Activated CD4-positive, alpha-beta T cell treated with anti-CD3 and anti-CD28 coated beads, Interleukin-2, amount 10 ng/mL, durations not matched to agents 24 days and 14 days (primary cell): Measurements from ENCODE around the gene LANCL2. TPM values are rescaled to one million over a fixed set of nuclear protein-coding genes. Genes with fewer than 3 reads are reported as not detected.

ENCODE experiments used
- DNase-seq: peaks from one replicate; pipeline ENCODE4 v3.0.0; 2022
- H3K27ac Mint-ChIP-seq: one replicate; pipeline ENCODE4 v1.8.0; 2022; ENCODE audit warnings: mild to moderate bottlenecking, mixed read lengths
- H3K27me3 Mint-ChIP-seq: one replicate; pipeline ENCODE4 v1.8.0; 2022; ENCODE audit warnings: mixed read lengths
- H3K36me3 Mint-ChIP-seq: one replicate; pipeline ENCODE4 v1.8.0; 2022; ENCODE audit warnings: low read depth, mild to moderate bottlenecking, mixed read lengths
- H3K4me1 Mint-ChIP-seq: one replicate; pipeline ENCODE4 v1.8.0; 2021; ENCODE audit warnings: mixed read lengths
- H3K4me3 Mint-ChIP-seq: one replicate; pipeline ENCODE4 v1.8.0; 2022; ENCODE audit warnings: mild to moderate bottlenecking, moderate library complexity, mixed read lengths
- H3K9me3 Mint-ChIP-seq: one replicate; pipeline ENCODE4 v1.8.0; 2021; ENCODE audit warnings: mixed read lengths
- intact Hi-C: fragments of 100-400 bp; cut with micrococcal nuclease; formaldehyde crosslinking; loops from one replicate; pipeline ENCODE4 v1.15.1; 2023
- total RNA-seq: library from RNA; stranded (reverse); gene quantifications from 2 replicates; pipeline ENCODE4 v1.2.3, GENCODE V29; 2022

LANCL2 gene, protein sequence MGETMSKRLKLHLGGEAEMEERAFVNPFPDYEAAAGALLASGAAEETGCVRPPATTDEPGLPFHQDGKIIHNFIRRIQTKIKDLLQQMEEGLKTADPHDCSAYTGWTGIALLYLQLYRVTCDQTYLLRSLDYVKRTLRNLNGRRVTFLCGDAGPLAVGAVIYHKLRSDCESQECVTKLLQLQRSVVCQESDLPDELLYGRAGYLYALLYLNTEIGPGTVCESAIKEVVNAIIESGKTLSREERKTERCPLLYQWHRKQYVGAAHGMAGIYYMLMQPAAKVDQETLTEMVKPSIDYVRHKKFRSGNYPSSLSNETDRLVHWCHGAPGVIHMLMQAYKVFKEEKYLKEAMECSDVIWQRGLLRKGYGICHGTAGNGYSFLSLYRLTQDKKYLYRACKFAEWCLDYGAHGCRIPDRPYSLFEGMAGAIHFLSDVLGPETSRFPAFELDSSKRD
- total RNA-seq: 10.9 and 12.2 TPM in 2 replicates

DNA sequence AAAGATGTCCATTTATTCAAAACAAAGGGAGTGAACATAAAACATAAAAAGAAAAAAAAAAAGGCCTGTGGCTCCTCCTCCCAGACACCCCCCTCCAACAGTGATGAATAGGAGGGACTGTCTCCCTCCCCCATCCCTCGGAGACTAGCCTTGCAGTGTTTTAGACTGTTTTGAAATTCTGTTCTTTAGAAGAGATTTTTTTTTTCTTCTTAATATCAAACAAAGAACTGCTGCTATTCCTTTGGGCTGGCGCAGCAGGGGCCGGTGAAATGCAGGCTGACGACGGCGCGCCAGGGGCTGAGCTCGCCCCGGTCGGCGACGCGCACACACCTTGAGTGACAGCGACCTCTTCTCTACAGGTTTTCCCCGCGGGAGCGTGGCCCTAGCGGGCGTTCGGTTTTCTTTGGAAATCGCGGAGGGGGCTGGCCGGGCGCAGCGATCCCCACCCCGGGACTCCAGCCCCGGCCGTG lies at the start of gene LANCL2:
Gene LANCL2 (plus strand): TSS at position 133 of the 470 bp plus-strand sequence. CDS start 689 bp downstream, outside the sequence.
- H3K27me3 Mint-ChIP-seq: peaks cover 1% of the 10 kb centered on the region
- no peaks in the 10 kb centered on the region for H3K9me3 Mint-ChIP-seq
- H3K27ac Mint-ChIP-seq: peak within 1 kb of the TSS; percentile 96
- no peak for DNase-seq
- H3K36me3 Mint-ChIP-seq: peaks cover 17% of the 10 kb centered on the region
- H3K4me3 Mint-ChIP-seq: peak within 1 kb of the TSS; percentile 96
- intact Hi-C loops: loop anchor here (1.0 kb wide), 3 partner anchors 50 to 606 kb away; partner anchors contain the start of gene SEC61G
- peaks cover 32% of the 10 kb centered on the region for H3K4me1 Mint-ChIP-seq

DNA sequence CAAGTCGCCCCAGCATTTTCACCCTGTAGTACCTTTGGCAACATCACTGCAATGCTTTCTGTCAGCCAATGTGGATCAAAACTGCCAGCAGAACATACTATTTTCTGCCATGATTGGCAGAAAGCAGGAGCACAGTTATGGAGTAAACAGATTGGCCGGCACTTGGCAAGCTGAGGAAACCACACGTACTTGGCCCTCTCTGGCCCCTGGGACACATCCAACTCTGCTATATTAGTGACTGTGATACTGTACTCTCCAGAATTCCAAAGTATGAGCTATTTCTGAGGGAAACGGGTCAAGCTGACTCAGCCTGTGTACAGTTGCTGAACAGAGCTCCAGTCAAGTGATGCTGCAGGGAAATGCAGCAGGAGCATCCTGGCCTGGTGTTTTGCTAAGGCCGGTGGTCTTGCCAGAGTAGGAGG lies 39.8 kb upstream of the LANCL2 start:
- Mint-ChIP-seq H3K4me1 (no peaks in the 10 kb centered on the region), H3K9me3 (no peaks in the 10 kb centered on the region), H3K27ac (no peak overlapping the region), H3K27me3 (peaks cover 11% of the 10 kb centered on the region), H3K4me3 (no peak overlapping the region), H3K36me3 (no peaks in the 10 kb centered on the region)
- DNase-seq: no peak
- intact Hi-C loops: no loop called here

DNA sequence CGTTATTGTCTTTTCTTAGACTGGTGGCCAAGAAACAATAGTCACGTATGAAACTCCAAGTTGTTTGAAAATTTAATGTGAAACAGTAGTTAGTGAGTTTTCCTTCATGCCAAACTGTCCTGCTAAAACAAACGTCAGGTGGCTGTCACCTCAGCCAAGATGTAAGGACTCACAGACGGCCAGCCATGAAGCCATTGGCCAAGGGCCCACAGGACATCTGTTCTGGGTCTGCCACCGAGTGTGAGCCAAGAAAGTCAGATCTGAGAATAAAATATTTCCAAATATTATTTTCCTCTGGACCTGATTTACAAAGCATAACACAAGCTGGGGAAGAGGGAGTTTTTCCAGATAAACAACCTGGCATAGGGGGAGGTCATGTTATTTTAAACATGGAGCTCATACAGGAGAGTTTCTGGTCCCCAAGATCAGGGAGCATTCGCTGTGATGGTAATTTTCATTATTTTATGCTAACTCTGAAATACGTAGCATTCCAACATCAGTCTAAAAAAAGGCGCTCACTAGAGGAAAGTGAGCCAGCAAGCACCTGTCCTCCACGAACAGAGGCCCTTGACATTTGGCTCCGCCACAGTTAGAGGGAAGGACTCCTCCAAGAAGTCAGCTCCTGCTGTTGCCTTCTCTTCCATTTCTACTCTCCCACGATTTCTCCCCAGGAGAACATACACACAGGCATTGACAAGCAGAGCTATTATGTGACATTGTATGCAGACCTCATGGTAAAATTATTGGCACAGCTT lies 38.9 kb upstream of the LANCL2 start:
- Mint-ChIP-seq H3K36me3 (no peaks in the 10 kb centered on the region), H3K27me3 (peaks cover 6% of the 10 kb centered on the region), H3K9me3 (no peaks in the 10 kb centered on the region), H3K4me3 (no peak overlapping the region), H3K27ac (no peak overlapping the region), H3K4me1 (no peaks in the 10 kb centered on the region)
- DNase-seq: no peak
- intact Hi-C loops: no loop called here

DNA sequence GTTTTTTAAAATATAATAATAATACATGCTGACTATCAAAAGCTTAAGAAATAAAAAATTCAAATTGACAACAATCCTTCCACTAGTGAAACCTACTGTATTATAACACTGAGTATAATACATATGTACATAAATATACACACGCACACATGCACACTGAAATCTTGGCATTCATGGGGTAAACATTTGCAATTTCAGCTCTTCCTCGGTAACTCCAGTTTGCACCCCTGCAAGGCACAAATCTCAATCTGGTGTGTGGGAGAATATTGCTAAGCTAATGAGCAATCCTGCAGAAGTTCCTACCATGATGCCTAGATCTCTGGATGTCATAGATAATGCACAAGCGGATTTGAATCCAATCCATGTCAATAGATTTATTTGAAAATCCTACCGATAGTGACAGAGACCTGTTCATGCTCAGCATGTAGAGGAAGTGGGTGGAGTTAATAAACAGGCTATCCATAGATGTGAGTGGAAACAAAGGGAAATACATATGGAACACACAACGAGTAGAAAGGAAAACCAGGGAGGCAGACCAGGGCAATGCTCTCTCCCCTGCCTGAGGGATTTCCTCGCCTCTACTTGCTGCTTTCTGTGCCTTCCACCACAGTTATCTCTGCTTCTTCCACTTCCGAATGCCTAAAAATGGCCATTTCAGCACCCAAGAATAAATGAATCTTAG lies 38.1 kb upstream of the LANCL2 start:
- H3K27me3 Mint-ChIP-seq: peaks cover 6% of the 10 kb centered on the region
- intact Hi-C loops: no loop called here
- no peaks in the 10 kb centered on the region for H3K9me3 Mint-ChIP-seq
- H3K27ac Mint-ChIP-seq: no peak overlapping the region
- no peaks in the 10 kb centered on the region for H3K4me1 Mint-ChIP-seq
- no peak overlapping the region for H3K4me3 Mint-ChIP-seq
- no peaks in the 10 kb centered on the region for H3K36me3 Mint-ChIP-seq
- no peak for DNase-seq

DNA sequence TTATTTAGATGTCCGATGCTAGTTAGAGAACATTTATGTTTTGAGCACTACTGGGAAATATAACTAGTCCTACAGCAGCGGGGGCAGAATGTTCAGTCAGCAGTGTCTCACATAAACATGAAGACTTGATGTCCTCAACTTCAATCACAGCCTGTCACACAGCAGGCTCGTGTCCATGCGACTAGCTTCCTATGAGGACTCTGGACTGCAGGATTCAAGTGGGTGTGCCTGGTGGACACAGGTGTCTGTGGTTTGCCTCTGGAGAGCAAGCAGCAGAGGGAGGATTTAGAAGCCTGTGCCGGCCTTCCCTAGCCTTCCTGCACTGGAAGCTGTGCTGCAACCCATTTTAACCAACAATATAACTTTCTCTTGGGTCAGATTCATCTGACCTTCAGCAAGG lies 30.0 kb upstream of the LANCL2 start:
- peaks cover 8% of the 10 kb centered on the region for H3K27me3 Mint-ChIP-seq
- no peaks in the 10 kb centered on the region for H3K36me3 Mint-ChIP-seq
- H3K4me1 Mint-ChIP-seq: no peaks in the 10 kb centered on the region
- H3K27ac Mint-ChIP-seq: no peak overlapping the region
- no peaks in the 10 kb centered on the region for H3K9me3 Mint-ChIP-seq
- H3K4me3 Mint-ChIP-seq: no peak overlapping the region
- intact Hi-C loops: no loop called here
- DNase-seq: no peak

DNA sequence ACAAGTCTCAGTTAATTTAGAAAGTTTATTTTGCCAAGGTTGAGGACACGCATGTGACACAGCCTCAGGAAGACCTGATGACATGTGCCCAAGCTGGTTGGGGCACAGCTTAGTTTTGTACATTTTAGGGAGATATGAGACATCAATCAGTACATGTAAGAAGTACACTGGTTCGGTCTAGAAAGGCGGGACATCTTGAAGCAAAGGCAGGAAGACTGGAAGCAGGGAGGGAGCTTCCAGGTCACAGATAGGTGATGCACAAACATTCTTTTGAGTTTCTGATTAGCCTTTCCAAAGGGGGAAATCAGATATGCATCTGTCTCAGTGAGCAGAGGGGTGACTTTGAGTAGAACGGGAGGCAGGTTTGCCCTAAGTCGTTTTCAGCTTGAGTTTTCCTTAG lies 29.4 kb upstream of the LANCL2 start:
- Mint-ChIP-seq H3K4me1 (no peaks in the 10 kb centered on the region), H3K36me3 (no peaks in the 10 kb centered on the region), H3K9me3 (no peaks in the 10 kb centered on the region), H3K27me3 (peaks cover 8% of the 10 kb centered on the region), H3K27ac (no peak overlapping the region), H3K4me3 (no peak overlapping the region)
- DNase-seq: no peak
- intact Hi-C loops: no loop called here

DNA sequence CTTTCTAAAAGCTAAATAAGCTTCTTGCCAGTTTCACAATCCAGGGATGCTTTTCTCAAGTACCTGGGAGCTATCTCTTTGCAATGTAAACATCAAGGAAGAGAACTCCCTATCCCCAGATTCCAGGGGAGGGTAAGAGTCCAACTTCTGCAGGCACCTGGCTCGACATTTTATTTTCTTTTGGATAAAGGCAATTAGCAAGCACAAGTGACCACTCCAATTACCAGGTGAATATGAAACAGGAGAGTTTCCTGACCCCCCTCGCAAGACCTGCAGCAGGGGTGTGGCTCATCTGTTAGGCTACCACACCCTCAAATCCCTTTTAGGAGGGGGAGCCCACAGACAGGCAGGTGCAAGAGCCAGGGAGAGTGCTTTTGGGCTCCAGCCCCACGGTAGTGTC lies 28.6 kb upstream of the LANCL2 start:
- Mint-ChIP-seq H3K4me3 (no peak overlapping the region), H3K27ac (no peak overlapping the region), H3K27me3 (peaks cover 8% of the 10 kb centered on the region), H3K9me3 (no peaks in the 10 kb centered on the region), H3K36me3 (no peaks in the 10 kb centered on the region), H3K4me1 (no peaks in the 10 kb centered on the region)
- intact Hi-C loops: no loop called here
- no peak for DNase-seq

DNA sequence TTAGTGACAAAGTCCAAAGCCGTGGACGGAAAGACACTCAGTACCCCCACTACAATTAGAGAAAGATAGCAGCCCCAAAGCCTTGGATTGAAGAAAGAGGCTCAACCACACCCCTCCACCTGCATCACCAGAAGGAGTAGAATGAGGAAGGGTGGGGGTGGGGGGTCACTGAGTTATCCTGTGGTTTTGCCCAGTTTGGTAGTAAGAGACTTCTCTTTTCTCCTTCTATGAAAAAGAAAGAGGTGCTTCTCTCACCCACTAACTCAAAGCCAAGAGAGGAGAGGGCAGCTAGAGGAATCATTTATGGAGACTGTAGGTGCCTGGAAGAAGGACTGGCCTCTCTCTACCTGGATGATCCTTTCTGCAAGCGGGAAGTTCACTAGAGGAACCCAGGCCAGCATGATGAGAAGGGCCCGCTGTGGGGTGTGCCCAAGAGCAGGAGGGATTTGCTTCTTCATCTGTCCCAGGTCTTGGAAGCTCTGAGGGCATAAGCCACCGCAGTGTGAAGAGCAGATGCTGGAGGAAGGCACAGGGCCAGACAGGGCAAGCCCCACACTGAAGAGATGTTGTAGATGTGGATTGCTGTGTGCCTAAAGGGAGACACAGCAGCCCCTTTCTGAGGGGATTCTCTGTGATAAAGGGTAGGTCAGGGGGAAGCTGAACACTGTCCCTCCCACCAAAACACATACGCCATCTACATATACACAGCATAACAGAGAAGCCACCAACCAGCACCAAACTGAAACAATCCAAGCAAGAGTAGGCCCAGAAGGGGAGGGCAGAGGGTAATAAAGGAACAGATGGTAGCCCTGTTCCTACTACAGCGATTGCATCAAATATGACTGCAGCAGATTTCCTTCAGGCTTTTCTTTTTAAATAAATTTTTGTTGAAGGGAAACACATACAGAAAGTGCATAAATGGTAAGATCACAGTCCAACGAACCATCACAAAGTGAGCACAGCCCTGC lies 25.8 kb upstream of the LANCL2 start:
- Mint-ChIP-seq H3K4me3 (no peak overlapping the region), H3K9me3 (no peaks in the 10 kb centered on the region), H3K27me3 (peaks cover 2% of the 10 kb centered on the region), H3K27ac (no peak overlapping the region), H3K4me1 (no peaks in the 10 kb centered on the region), H3K36me3 (no peaks in the 10 kb centered on the region)
- intact Hi-C loops: no loop called here
- no peak for DNase-seq

DNA sequence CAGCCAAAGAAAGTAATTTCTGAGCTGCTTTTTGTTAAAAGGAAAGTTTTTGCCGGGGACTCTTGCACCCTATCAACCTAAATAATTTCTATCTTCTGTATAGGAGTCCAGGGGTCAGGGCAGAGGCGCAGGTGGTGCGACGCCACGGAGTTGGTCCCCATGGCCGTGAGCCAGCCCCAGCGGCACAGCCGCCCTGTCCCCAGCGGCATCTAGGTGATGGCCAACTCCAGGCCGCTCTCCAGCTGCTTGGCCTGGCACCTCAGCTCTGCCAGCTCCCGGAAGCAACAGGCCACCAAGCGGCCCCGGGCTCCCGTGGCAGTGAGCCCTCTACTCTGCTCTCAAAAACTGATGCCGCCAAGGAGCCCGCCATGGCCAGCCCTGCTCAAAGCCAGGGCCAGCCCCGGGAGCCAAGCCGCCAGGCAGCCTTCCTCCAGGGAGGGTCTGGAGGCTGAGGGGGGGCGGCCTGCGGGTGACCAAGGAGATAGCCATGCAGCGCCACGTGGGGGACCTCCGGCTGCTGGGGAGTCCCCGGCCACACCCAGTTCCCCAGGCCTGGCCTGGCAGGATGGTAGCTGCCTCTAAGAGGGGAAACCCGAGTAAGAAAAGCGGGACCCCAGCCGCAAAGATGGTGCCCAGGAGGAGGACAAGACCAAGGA lies 22.8 kb upstream of the LANCL2 start:
- Mint-ChIP-seq H3K36me3 (no peaks in the 10 kb centered on the region), H3K27ac (no peak overlapping the region), H3K9me3 (no peaks in the 10 kb centered on the region), H3K4me1 (no peaks in the 10 kb centered on the region), H3K4me3 (no peak overlapping the region), H3K27me3 (peaks cover 5% of the 10 kb centered on the region)
- DNase-seq: no peak
- intact Hi-C loops: no loop called here

DNA sequence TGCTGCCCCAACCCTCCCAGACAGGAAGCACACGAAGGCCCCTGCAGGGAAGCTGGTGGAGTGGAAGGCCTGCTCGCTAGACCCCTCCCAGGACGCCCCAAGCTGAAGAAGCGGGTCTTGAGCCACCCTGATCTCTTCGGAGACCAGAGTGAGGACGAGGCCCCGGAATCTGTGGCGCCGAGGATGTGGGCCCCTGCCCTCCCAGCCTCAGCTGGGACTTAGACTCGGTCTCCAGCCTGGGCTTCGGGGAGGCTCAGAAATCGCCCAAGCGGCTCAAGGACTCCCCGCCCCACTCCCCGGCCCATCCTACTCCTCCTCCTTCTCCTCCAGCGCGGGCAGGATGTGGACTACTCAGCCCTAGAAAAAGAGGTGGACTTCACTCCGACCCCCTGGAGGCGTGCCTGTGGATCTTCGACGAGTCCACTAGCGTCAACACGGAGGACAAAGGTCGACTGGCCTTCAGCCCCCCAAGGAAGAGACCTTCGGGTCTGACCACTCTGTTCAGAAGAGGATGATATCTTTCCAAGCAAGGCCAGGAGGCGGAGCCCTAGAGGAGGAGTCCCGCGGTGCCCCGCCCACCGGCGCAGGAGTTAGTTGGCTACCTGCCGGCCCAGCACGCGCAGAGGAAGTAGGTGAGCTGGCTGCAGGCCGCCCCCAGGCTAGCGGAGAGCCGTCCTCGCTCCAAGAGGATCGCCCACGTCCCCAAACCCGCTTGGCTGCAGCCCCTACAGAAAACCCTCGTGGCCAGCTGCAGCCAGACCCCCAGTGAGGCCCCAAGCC lies 21.9 kb upstream of the LANCL2 start:
- intact Hi-C loops: no loop called here
- Mint-ChIP-seq H3K27me3 (peaks cover 5% of the 10 kb centered on the region), H3K27ac (no peak overlapping the region), H3K4me3 (no peak overlapping the region), H3K9me3 (no peaks in the 10 kb centered on the region), H3K36me3 (no peaks in the 10 kb centered on the region), H3K4me1 (no peaks in the 10 kb centered on the region)
- DNase-seq: no peak

DNA sequence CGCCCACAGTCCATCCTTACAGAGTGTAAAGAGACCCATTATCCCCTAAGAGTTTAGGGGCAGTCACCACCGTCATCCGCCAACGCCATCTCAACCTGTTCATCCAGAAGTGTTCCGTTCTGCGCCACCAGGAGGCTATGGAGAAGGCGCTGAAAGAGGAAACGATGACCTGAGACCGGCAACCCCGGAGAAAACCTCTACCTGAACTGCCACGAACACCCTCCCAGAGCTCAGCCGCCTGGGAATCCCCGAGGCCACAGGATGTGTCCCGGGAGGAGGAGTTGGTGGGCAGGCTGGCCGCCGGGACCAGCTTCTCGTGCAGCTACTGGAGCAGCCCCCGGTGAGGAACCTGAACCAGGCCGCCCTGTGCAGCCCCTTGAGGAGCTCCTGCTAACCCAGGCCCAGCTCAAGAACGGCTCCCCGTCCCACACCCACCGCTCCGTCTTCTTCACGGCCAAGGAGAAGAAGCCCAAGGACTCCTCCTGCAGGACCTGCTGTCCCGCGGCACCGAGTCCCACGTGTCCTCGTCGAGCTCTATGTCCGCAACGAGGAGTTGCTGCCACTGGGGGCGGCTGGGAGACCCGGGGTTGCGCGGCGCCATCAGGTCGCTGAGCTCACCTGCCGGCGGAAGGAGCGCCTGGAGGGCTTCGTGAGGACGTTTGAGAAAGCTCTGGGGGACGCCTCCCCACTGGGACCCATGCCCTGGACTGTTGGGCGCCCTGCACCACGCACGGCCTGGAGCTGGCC lies 21.1 kb upstream of the LANCL2 start:
- DNase-seq: no peak
- intact Hi-C loops: no loop called here
- Mint-ChIP-seq H3K27ac (no peak overlapping the region), H3K9me3 (no peaks in the 10 kb centered on the region), H3K36me3 (no peaks in the 10 kb centered on the region), H3K27me3 (peaks cover 5% of the 10 kb centered on the region), H3K4me1 (peaks cover 3% of the 10 kb centered on the region), H3K4me3 (no peak overlapping the region)
